SU-DHL-6 (cell line): ENCODE measurements around the gene PTPN4.

ENCODE experiments used
- H2AFZ ChIP-seq: fragments of 200-600 bp; sonication (generic); 2 replicates; pipeline ENCODE4 v1.6.1; 2014; ENCODE audit warnings: low read depth, mild to moderate bottlenecking, moderate library complexity, mixed read lengths, antibody characterized with exemption, low read length; ENCODE audit not compliant: severe bottlenecking
- H3F3A ChIP-seq: fragments of 200-600 bp; shearing (Covaris generic); 2 replicates; pipeline ENCODE4 v1.6.0; 2016; ENCODE audit warnings: antibody characterized with exemption, mild to moderate bottlenecking; ENCODE audit not compliant: insufficient read depth
- H3K27ac ChIP-seq: fragments of 200-600 bp; sonication (generic); 2 replicates; pipeline ENCODE4 v1.5.1; 2016; ENCODE audit warnings: low read depth, mild to moderate bottlenecking, low read length, moderate library complexity, mixed read lengths
- H3K27me3 ChIP-seq: fragments of 200-600 bp; sonication (generic), shearing (Covaris generic); 2 replicates; pipeline ENCODE4 v1.6.0; 2014; ENCODE audit warnings: mild to moderate bottlenecking, low read length
- H3K36me3 ChIP-seq: fragments of 200-600 bp; sonication (generic); 2 replicates; pipeline ENCODE4 v1.6.1; 2014; ENCODE audit warnings: mild to moderate bottlenecking, low read length, mixed read lengths
- H3K4me2 ChIP-seq: fragments of 300-600, 200-600 bp; shearing (Covaris generic), sonication (generic); 2 replicates; pipeline ENCODE4 v1.6.0; 2014; ENCODE audit warnings: low read length, low read depth, mild to moderate bottlenecking; ENCODE audit not compliant: poor library complexity, severe bottlenecking
- H3K4me3 ChIP-seq: fragments of 200-600 bp; sonication (generic); 2 replicates; pipeline ENCODE4 v1.5.1; 2014; ENCODE audit warnings: antibody characterized with exemption, low read length, mild to moderate bottlenecking, mixed read lengths; ENCODE audit not compliant: insufficient read depth, poor library complexity, severe bottlenecking
- H3K79me2 ChIP-seq: fragments of 200-600 bp; sonication (generic); 2 replicates; pipeline ENCODE4 v1.6.1; 2014; ENCODE audit warnings: mild to moderate bottlenecking, low read length, moderate library complexity; ENCODE audit not compliant: insufficient read depth
- H3K9ac ChIP-seq: fragments of 200-600 bp; sonication (generic); 2 replicates; pipeline ENCODE4 v1.7.0; 2014; ENCODE audit warnings: mild to moderate bottlenecking, low read length
- H3K9me2 ChIP-seq: fragments of 200-600 bp; sonication (generic); replicated peaks from 2 replicates; pipeline ENCODE4 v1.6.1; 2014; ENCODE audit warnings: low read length; ENCODE audit not compliant: insufficient read depth
- H3K9me3 ChIP-seq: fragments of 200-600 bp; sonication (generic); 2 replicates; pipeline ENCODE4 v1.6.1; 2014; ENCODE audit warnings: low read length, mixed read lengths; ENCODE audit not compliant: insufficient read depth
- H4K20me1 ChIP-seq: fragments of 200-600 bp; sonication (generic); 2 replicates; pipeline ENCODE4 v1.6.1; 2014; ENCODE audit warnings: low read depth, mild to moderate bottlenecking, antibody characterized with exemption, low read length, moderate library complexity, mixed read lengths
- EZH2phosphoT487 ChIP-seq: fragments of 200-600 bp; sonication (generic), shearing (Covaris generic); conservative IDR thresholded peaks from 2 replicates; pipeline ENCODE4 v1.6.1; 2018; ENCODE audit warnings: mild to moderate bottlenecking, antibody characterized with exemption, low read length, moderate library complexity, mixed read lengths
- TF ChIP-seq, protein P1 (sequence below): fragments of 200-600 bp; sonication (generic); IDR thresholded peaks from one replicate; pipeline ENCODE4 v1.5.1; 2017; ENCODE audit warnings: antibody characterized with exemption, mild to moderate bottlenecking, low read length, moderate library complexity; ENCODE audit not compliant: insufficient read depth, poor library complexity, severe bottlenecking

Gene PTPN4

DNA sequence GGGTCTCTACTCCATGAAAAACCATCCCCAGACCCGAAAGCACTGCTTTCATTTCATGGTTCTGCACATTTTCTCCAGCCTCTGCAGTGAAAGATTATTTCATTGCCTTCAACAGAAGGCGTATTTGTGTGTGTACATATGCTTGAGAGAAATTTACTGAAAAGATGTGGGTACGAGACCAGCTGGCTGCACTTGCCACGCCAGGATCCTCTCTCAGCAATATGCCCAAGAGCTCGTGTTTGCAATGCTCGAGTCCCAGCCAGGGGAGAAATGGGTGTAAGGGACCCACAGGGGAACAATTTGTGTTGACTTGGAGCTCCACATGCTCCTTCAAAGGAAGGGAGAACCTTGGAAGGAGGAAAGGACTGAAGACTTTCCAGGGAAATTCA is 43.4 kb upstream of the PTPN4 start:
- H4K20me1 ChIP-seq = no peaks in the 10 kb centered on the region
- no peak overlapping the region for H3K4me3 ChIP-seq
- no peak overlapping the region for H3K9ac ChIP-seq
- H3K9me3 ChIP-seq = no peaks in the 10 kb centered on the region
- no peak for TF ChIP-seq EZH2phosphoT487
- H3K79me2 ChIP-seq = no peaks in the 10 kb centered on the region
- no peak overlapping the region for H2AFZ ChIP-seq
- no peaks in the 10 kb centered on the region for H3K36me3 ChIP-seq
- H3K27me3 ChIP-seq = no peaks in the 10 kb centered on the region
- no peaks in the 10 kb centered on the region for H3K9me2 ChIP-seq
- no peak overlapping the region for H3K4me2 ChIP-seq
- H3K27ac ChIP-seq = no peak overlapping the region
- H3F3A ChIP-seq = no peaks in the 10 kb centered on the region

DNA sequence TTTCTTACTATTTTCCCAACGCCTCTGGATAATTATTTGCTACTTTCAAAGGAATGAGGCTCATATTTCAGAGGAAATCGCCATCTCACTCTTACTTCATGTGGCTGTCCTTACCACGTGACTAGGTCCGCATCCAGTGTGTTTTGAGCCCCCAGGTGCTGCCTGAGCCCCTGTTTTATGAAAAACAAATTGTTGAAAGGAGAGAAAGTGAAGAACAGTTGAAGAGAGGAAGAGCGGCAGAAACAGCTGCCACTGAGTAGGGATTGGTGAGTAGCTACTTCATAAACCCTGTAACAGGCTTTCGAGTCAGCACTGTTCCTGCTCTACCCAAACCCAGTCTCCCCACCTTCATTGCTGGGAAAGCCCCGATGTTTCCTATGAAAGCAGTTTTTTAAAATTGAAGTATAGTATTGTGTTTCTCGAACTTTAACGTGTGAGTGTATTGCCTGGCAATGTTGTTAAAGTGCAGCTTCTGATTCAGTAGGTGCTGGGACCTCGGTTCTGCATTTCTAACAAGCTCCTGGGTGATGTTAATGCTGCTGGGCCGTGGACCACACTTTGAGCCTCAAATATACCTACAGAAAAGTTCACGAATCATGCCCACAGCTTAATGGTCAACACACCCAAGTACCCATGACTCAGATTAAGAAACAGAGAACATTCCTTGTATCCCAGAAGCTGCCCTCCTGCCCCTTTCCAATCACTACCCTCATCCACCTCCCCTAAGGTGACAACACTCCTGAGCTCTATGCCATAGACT is 41.0 kb upstream of the PTPN4 start:
- TF ChIP-seq, protein P1, sequence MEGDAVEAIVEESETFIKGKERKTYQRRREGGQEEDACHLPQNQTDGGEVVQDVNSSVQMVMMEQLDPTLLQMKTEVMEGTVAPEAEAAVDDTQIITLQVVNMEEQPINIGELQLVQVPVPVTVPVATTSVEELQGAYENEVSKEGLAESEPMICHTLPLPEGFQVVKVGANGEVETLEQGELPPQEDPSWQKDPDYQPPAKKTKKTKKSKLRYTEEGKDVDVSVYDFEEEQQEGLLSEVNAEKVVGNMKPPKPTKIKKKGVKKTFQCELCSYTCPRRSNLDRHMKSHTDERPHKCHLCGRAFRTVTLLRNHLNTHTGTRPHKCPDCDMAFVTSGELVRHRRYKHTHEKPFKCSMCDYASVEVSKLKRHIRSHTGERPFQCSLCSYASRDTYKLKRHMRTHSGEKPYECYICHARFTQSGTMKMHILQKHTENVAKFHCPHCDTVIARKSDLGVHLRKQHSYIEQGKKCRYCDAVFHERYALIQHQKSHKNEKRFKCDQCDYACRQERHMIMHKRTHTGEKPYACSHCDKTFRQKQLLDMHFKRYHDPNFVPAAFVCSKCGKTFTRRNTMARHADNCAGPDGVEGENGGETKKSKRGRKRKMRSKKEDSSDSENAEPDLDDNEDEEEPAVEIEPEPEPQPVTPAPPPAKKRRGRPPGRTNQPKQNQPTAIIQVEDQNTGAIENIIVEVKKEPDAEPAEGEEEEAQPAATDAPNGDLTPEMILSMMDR = no peak
- no peak for TF ChIP-seq EZH2phosphoT487
- Histone ChIP-seq H4K20me1 (no peaks in the 10 kb centered on the region), H3K27me3 (no peaks in the 10 kb centered on the region), H3K27ac (no peak overlapping the region), H2AFZ (no peak overlapping the region), H3K79me2 (no peaks in the 10 kb centered on the region), H3K9me3 (no peaks in the 10 kb centered on the region), H3K36me3 (no peaks in the 10 kb centered on the region), H3K9ac (no peak overlapping the region), H3K4me3 (no peak overlapping the region), H3K9me2 (no peaks in the 10 kb centered on the region), H3F3A (no peaks in the 10 kb centered on the region), H3K4me2 (no peak overlapping the region)

DNA sequence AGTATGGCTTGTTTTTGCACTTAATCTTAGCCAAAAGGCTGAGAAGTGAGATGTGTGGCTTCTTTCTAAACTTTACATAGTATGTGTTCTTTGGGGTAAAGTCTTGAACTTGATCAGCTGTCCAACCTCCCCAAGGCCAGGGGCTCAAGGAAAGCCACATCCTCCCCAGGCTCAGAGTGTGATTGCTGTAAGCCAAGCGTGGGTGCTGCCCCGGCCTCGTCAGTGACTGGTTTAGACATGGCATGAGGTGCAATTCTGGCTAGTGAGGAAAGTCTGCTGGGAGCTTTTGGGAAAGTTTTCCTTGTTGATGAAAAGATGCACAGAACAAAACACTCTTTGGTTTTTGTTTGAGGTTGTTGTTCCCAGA is 40.5 kb upstream of the PTPN4 start:
- Histone ChIP-seq H2AFZ (no peak overlapping the region), H3K4me2 (no peak overlapping the region), H3K27me3 (no peaks in the 10 kb centered on the region), H3K27ac (no peak overlapping the region), H3K9me2 (no peaks in the 10 kb centered on the region), H3K79me2 (no peaks in the 10 kb centered on the region), H3K9me3 (no peaks in the 10 kb centered on the region), H3F3A (no peaks in the 10 kb centered on the region), H3K36me3 (no peaks in the 10 kb centered on the region), H3K4me3 (no peak overlapping the region), H3K9ac (no peak overlapping the region), H4K20me1 (no peaks in the 10 kb centered on the region)
- TF ChIP-seq, protein P1 = no peak
- no peak for TF ChIP-seq EZH2phosphoT487

DNA sequence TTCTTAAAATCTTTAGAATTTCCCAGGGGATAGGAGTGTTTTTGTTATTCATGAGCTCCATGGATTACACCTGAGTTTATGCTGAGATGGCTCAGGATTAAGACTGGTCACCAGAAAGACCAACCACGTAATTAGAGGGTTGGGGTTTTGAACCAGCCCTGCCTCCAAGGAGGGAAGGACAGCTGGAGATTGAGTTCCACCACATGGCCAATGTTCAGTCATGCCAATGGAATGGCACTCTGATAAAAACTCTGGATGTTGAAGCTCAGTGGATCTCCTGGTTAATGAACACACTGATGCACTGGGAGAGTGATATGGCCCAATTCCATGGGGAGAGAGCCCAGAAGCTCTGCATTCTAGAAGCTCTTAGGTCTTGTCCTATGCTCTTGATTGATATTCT is 38.7 kb upstream of the PTPN4 start:
- Histone ChIP-seq H3K9ac (no peak overlapping the region), H2AFZ (no peak overlapping the region), H3K9me3 (no peaks in the 10 kb centered on the region), H3F3A (no peaks in the 10 kb centered on the region), H3K27me3 (no peaks in the 10 kb centered on the region), H3K79me2 (no peaks in the 10 kb centered on the region), H3K36me3 (no peaks in the 10 kb centered on the region), H3K27ac (no peak overlapping the region), H3K4me2 (no peak overlapping the region), H3K9me2 (no peaks in the 10 kb centered on the region), H3K4me3 (no peak overlapping the region), H4K20me1 (no peaks in the 10 kb centered on the region)
- TF ChIP-seq, protein P1 = no peak
- TF ChIP-seq EZH2phosphoT487 = no peak
